ENCODE measurements around the gene CHKA.

Gene CHKA

GRCh38 chr11:68067991-68068390, 53.2 kb downstream of the CHKA start:
- no peak for DNase-seq

DNA sequence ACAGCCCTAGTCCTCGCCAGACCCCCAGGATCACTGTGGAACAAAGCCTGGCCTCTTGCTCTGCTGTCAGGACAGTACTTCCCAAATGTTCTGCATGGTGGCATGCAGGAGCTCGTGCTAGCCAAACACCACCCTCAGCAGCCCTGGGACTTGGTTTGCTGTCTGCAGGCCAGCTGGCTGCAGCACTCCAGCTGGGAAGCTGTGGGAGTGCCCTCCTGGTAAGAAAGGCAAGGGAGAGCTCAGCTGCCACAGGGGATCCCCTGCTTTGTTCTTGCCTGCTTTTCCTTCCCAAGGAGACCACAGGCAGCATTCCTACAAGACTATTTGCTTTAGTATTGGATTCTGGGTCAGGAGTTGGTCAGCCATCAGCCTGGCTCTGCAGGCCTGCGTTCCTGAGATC, 54.4 kb downstream of the CHKA start:
- DNase-seq: no peak

- no peak for DNase-seq
These were observed 55.3 kb downstream of the CHKA start for GRCh38 chr11:68065841-68066240.

DNA sequence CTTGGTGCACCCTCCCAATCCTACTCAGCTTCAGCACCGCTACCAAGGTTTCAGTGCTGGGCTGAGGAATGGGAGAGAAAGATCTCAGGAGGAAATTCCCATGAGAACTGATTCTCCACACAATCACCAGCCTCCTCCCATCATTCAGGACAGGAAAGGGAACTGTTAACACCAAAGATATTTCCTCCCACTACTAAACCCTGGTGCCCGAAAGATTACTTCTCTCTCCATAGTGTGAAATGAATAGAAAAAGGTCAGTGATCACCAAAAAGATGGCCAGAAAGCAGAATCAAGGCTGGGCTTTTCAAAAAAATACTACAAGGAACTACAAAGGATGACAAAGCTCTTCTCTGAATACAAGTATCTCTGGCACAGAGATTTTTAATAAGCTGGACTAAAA, 56.3 kb downstream of the CHKA start:
- DNase-seq: no peak

- DNase-seq: no peak
These were observed 59.7 kb downstream of the CHKA start for GRCh38 chr11:68061508-68061907.

DNA sequence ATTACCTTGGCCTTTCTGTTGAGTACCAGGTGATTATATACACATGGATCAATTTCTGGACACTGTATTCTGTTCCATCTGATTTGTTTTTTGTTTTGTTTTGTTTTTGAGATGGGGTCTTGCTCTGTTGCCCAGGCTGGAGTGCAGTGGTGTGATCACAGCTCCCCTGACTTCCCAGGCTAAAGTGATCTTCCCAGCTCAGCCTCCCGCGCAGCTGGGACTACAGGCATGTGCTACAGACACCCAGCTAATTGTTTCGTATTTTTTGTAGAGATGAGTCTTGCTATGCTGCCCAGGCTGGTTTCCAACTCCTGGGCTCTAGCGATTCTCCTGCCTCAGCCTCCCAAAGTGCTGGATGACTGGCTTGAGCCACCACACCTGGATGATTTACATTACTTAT, 63.4 kb downstream of the CHKA start:
- DNase-seq: no peak

DNA sequence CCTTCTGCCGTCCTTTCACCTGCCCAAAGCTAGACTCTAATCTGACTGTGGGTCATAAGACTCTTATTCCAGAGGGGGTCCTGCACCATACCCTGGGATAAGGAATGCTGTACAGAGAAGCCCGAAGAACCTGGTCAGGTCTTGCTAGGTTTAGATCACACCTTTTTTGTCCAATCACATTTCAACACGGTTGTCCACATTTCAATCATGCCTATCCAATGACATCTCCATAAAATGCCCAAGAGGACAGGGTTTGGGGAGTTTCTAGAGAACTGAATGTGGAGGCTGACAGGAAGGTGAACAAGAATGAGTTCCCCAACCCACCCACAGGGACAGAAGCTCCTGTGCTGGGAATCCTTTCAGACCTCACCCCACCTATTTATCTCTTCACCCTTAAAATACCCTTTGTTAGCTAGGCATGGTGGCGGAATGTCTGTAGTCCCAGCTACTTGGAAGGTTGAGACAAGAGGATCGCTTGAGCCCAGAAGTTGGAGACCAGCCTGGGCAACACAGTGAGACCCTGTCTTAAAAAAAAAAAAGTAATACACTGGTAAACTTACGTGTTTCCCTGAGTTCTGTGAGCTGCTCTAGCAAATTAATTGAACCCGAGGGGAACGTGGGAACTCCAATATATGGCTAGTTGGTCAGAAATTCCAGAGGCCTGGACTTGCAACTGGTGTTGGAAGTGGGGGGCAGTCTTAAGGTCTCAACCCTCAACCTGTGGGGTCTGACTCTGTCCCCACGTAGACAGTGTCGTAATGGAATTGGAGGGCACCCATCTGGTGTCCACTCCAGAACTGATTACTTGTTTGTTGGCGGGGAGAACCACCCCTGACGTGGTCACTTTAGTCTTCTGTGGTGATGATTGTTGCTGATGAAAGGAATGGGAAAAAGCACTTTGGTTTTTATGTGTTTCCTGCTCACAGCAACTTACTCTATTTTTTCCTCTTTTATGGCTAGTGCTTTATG, 64.6 kb downstream of the CHKA start:
- DNase-seq: no peak

- no peak for DNase-seq
These were observed 67.0 kb downstream of the CHKA start for GRCh38 chr11:68053981-68054812.

- no peak for DNase-seq
These were observed 68.1 kb downstream of the CHKA start for GRCh38 chr11:68053117-68053516.

DNA sequence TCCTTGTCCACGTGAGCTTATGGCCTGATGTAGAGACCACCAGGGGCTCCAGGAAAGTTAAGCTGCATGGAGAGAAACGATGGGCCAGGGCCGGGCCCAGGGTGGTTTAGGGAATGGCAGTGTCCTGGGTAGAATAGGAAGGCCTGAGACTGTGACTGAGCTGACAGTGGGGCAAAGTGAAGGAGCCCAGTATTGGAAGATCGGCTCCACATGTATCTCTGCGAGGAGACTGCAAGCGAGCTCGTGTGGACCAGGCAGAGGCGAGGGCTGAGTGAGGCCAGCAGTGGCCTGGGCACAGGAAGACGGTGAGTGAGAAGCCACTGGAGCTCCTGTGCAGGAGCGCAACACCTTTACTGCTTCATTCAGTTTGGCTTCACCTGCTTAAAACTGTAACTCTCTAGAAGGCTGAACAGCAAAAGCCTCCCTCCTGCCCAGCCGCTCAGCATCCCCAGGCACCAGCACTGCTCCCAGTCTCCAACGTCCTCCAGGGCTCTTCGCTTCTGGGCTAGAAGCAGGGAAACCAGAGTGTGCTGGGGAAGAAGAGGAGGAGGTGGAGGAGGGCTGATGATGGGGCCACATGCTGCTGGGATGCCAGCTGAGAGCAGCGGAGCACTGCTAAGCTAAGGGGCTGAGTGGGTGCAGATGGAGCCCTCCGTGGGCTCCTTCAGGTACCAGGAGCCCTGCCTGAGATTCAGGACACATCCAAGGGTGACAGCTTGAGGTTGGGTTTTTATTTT, 68.9 kb downstream of the CHKA start:
- DNase-seq: no peak

DNA sequence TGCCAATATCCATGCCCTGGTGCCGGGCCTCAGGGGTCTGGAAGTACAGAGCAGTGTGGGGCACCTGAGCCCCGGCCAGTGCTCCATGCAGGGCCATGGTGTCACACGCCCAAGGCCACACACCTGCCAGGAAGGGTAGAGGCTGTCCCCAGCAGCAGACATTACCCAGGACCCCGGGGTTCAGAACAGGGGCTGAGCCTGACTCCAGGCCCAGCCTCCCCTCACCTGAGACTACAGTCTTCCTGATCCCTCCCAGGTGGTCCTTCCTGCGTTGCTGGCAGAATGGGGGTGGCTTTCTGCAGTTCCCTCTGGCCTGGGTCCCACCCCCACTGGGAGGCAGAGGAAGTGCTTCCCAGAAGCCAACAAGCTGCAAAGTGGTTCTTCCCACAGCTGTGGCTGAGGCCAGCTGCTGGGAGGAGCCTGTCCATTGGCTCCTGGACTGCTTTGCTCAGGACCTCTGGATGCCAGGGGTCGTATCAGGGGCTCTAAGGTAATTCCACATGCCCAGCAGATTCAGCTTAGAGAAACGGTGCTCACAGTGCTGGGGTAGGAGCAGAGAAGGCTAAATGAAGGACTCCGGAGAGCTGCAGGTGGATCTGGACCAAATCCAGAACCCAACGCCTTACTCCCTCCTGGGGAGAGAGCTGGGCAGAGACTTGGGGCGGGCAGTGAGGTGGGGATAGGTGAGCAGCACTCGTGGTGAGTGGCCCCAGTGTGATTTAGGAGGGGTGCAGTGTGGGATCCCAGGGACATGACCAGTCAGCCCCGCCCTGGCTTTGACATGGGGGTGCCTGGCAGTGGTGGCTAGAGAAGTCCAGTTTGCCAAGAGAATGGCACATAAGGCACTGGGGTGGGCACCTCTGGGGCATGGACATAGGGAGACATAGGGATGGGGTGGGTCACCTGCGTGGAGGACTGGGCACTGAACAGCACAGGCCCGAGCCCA, 69.7 kb downstream of the CHKA start:
- no peak for DNase-seq

GRCh38 chr11:68050371-68050841, 70.8 kb downstream of the CHKA start:
- no peak for DNase-seq

- no peak for DNase-seq
These were observed 71.4 kb downstream of the CHKA start for GRCh38 chr11:68049509-68050370.

DNA sequence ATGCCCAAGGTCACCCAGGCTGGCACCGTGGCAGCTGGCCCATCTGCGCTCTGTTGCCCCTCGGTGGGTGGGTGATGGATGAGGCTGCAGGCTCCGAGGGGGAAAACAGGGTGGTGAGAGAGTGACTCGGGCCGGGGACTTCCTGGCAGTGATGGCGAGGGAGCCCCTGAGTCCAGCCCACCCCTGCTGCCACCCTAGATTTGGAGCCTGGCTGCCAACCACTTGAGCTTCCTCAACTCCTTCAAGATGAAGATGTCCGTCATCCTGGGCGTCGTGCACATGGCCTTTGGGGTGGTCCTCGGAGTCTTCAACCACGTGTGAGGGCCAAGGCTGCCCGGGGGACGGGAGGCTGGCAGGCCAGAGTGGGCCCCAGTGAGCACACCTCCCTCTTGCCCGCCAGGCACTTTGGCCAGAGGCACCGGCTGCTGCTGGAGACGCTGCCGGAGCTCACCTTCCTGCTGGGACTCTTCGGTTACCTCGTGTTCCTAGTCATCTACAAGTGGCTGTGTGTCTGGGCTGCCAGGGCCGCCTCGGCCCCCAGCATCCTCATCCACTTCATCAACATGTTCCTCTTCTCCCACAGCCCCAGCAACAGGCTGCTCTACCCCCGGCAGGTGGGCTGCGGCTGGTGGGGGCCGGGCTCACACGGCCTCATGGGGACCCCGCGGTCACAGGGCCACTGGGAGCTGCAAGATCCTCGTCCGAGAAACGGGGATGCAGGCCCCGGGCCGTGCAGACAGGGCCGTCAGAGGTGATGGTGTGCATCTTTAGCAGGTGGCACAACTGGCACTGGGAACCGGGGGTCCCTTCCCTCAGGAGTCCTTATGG, 72.3 kb downstream of the CHKA start:
- DNase-seq: no peak

- DNase-seq: no peak
These were observed 73.5 kb downstream of the CHKA start for GRCh38 chr11:68047437-68048290.

GRCh38 chr11:68044898-68045351, 76.3 kb downstream of the CHKA start:
- DNase-seq: no peak

DNA sequence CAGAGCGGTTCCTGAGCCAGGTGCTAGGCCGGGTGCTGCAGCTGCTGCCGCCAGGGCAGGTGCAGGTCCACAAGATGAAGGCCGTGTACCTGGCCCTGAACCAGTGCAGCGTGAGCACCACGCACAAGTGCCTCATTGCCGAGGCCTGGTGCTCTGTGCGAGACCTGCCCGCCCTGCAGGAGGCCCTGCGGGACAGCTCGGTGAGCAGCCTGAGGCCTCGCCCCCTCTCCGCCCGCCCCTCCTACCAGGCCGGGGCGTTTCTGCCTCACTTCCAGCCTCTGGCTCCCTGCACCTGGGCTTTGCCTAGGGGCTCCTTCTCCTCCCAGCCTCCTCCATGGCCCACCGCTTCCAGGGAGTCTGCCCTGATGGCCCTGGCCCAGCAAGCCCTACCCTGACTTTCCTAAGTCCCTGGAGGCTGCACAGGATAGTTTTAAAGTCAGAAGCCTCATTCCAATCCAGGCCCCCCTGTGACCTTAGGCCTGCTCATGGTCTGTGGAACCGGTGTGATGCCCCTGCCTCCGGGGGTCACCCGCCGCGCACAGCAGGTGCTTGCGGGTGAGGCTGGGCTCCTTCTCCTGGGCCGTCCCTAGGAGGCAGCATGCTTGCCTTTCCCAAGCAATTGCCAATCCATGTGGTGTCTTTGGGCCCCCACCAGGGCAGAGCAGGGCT, 76.9 kb downstream of the CHKA start:
- peak; percentile 50 for DNase-seq

All from NCI-H2171 treated with DMSO at 0.1 percent for 48 hours (cell line).